Stimulated activated CD4-positive, alpha-beta T cell treated with anti-CD3 and anti-CD28 coated beads, Interleukin-15, amount 100 ng/mL, for 48 hours (primary cell): Measurements from ENCODE around the gene TES.
"Not testable (repeated sequence)": the region's sequence is repeated elsewhere in the genome, so short reads cannot be mapped to it uniquely, and the experiment has no call there.

Experiments
- DNase-seq, 2 donors: peaks; one replicate each; pipeline ENCODE4 v3.0.0-alpha.2; 2020; ENCODE audit warnings: low read depth in 2 of 2

Gene TES

GRCh38 chr7:116210345-116211005 lies at the start of gene TES:
Gene TES, plus strand, starts transcription at chr7:116210539. Its CDS starts 169 bp downstream, at chr7:116210708.
- DNase-seq, result peak; percentile 43 to 66

GRCh38 chr7:116161728-116162127 lies 48.6 kb upstream of the TES start:
- no peak for DNase-seq

GRCh38 chr7:116162254-116162653 lies 48.1 kb upstream of the TES start:
- DNase-seq, result no peak

- DNase-seq, result no peak
Measured at GRCh38 chr7:116162992-116163391, 47.3 kb upstream of the TES start.

GRCh38 chr7:116164552-116165306 lies 45.6 kb upstream of the TES start:
- no peak for DNase-seq

GRCh38 chr7:116165717-116166116 lies 44.6 kb upstream of the TES start:
- DNase-seq, result no peak

- no peak for DNase-seq
Measured at GRCh38 chr7:116166156-116166555, 44.2 kb upstream of the TES start.

- DNase-seq, result no peak
Measured at GRCh38 chr7:116167177-116167576, 43.2 kb upstream of the TES start.

- DNase-seq, result no peak
Measured at GRCh38 chr7:116169060-116169459, 41.3 kb upstream of the TES start.

- DNase-seq, result no peak
Measured at GRCh38 chr7:116170180-116170579, 40.2 kb upstream of the TES start.

- DNase-seq, result no peak
Measured at GRCh38 chr7:116171094-116171493, 39.2 kb upstream of the TES start.

GRCh38 chr7:116172353-116172752 lies 38.0 kb upstream of the TES start:
- DNase-seq, result no peak

GRCh38 chr7:116173051-116174028 lies 37.0 kb upstream of the TES start:
- DNase-seq, result no peak

GRCh38 chr7:116175095-116175494 lies 35.2 kb upstream of the TES start:
- not testable (repeated sequence) for DNase-seq

- DNase-seq, result no peak
Measured at GRCh38 chr7:116176226-116176625, 34.1 kb upstream of the TES start.

- DNase-seq, result no peak
Measured at GRCh38 chr7:116177009-116177408, 33.3 kb upstream of the TES start.

- no peak for DNase-seq
Measured at GRCh38 chr7:116180302-116180701, 30.0 kb upstream of the TES start.

GRCh38 chr7:116182023-116182422 lies 28.3 kb upstream of the TES start:
- no peak for DNase-seq

GRCh38 chr7:116185450-116185849 lies 24.9 kb upstream of the TES start:
- DNase-seq, result no peak

GRCh38 chr7:116185956-116186355 lies 24.4 kb upstream of the TES start:
- DNase-seq, result no peak

GRCh38 chr7:116187400-116187799 lies 22.9 kb upstream of the TES start:
- no peak for DNase-seq
